SK-N-SH treated with all-trans-retinoic acid at 6 μM for 48 hours (cell line): ENCODE results near the gene DBR1.

Experiments used
- CREB5 ChIP-seq: fragments of 250-450 bp; sonication (Bioruptor Pico); IDR thresholded peaks from 2 replicates; pipeline ENCODE4 v1.5.1; 2020; ENCODE audit warnings: low read depth, mild to moderate bottlenecking, moderate library complexity
- GLIS3 ChIP-seq: fragments of 250-450 bp; sonication (Bioruptor Pico); IDR thresholded peaks from 2 replicates; pipeline ENCODE4 v1.5.0; 2020; ENCODE audit warnings: mild to moderate bottlenecking, moderate library complexity
- ISL1 ChIP-seq: fragments of 250-450 bp; sonication (Bioruptor Pico); IDR thresholded peaks from 2 replicates; pipeline ENCODE4 v2.1.2; 2022; ENCODE audit warnings: mild to moderate bottlenecking, moderate library complexity
- PATZ1 ChIP-seq: fragments of 250-450 bp; sonication (Bioruptor Pico); IDR thresholded peaks from 2 replicates; pipeline ENCODE4 v1.8.0; 2020; ENCODE audit warnings: mild to moderate bottlenecking, moderate library complexity, borderline replicate concordance
- PPARA ChIP-seq: fragments of 250-450 bp; sonication (Bioruptor Pico); IDR thresholded peaks from 2 replicates; pipeline ENCODE4 v1.5.0; 2020; ENCODE audit warnings: mild to moderate bottlenecking, borderline replicate concordance
- RARB ChIP-seq: fragments of 250-450 bp; sonication (Bioruptor Pico); IDR thresholded peaks from 2 replicates; pipeline ENCODE4 v1.8.0; 2021; ENCODE audit warnings: mild to moderate bottlenecking, moderate library complexity
- TCF4 ChIP-seq: fragments of 250-450 bp; sonication (Bioruptor Pico); IDR thresholded peaks from 2 replicates; pipeline ENCODE4 v1.8.0; 2021; ENCODE audit warnings: mild to moderate bottlenecking, moderate library complexity, borderline replicate concordance
- TSHZ2 ChIP-seq: fragments of 250-450 bp; sonication (Bioruptor Pico); IDR thresholded peaks from 2 replicates; pipeline ENCODE4 v1.5.0; 2020; ENCODE audit warnings: mild to moderate bottlenecking, moderate library complexity
- ZFP3 ChIP-seq: fragments of 250-450 bp; sonication (Bioruptor Pico); IDR thresholded peaks from 2 replicates; pipeline ENCODE4 v1.5.0; 2020; ENCODE audit warnings: mild to moderate bottlenecking, moderate library complexity
- ZFP30 ChIP-seq: fragments of 450-650 bp; formaldehyde crosslinking; IDR thresholded peaks from 2 replicates; pipeline ENCODE4 v1.5.0; 2022; ENCODE audit warnings: mild to moderate bottlenecking, moderate library complexity
- ZNF565 ChIP-seq: fragments of 450-650 bp; formaldehyde crosslinking; conservative IDR thresholded peaks from 2 replicates; pipeline ENCODE4 v1.5.0; 2020; ENCODE audit warnings: low read depth, mild to moderate bottlenecking, moderate library complexity

- TF ChIP-seq GLIS3 (CRISPR knock-in tag): no peak
- TF ChIP-seq ZFP3 (CRISPR knock-in tag): no peak
- TF ChIP-seq PATZ1 (CRISPR knock-in tag): no peak
- no peak for TF ChIP-seq RARB (CRISPR knock-in tag)
- TF ChIP-seq ZNF565 (CRISPR knock-in tag): no peak
- TF ChIP-seq ISL1 (CRISPR knock-in tag): no peak
- no peak for TF ChIP-seq ZFP30 (CRISPR knock-in tag)
- TF ChIP-seq CREB5 (CRISPR knock-in tag): no peak
- no peak for TF ChIP-seq PPARA
- TF ChIP-seq TCF4 (CRISPR knock-in tag): no peak
- TF ChIP-seq TSHZ2 (CRISPR knock-in tag): no peak
Observed at GRCh38 chr3:138139691-138140090, 35.0 kb downstream of the DBR1 start.
